GM10266 (cell line): ENCODE results near the gene RPL32.

ENCODE experiments used
- DNase-seq: peaks from one replicate; pipeline ENCODE4 v3.0.0; 2012; ENCODE audit errors: extremely low spot score
- CTCF ChIP-seq: IDR thresholded peaks from 2 replicates; pipeline ENCODE4 v1.5.1; 2012; ENCODE audit warnings: mild to moderate bottlenecking, low read depth; ENCODE audit not compliant: control insufficient read depth, insufficient read depth; ENCODE audit errors: missing control alignments

Gene RPL32

GRCh38 chr3:12803371-12803770, 38.0 kb downstream of the RPL32 start:
- no peak for TF ChIP-seq CTCF
- DNase-seq = no peak

- TF ChIP-seq CTCF = no peak
- no peak for DNase-seq
Measured at GRCh38 chr3:12799525-12800440, 41.6 kb downstream of the RPL32 start.

GRCh38 chr3:12798559-12799179, 42.7 kb downstream of the RPL32 start:
- TF ChIP-seq CTCF = no peak
- DNase-seq = no peak

GRCh38 chr3:12797892-12798558, 43.3 kb downstream of the RPL32 start:
- no peak for DNase-seq
- TF ChIP-seq CTCF = no peak

GRCh38 chr3:12797124-12797891, 44.1 kb downstream of the RPL32 start:
- no peak for DNase-seq
- no peak for TF ChIP-seq CTCF

GRCh38 chr3:12796171-12797123, 44.9 kb downstream of the RPL32 start, which contains the start of gene CAND2:
Gene CAND2, plus strand, starts transcription at chr3:12796680. Its CDS starts 41 bp downstream, at chr3:12796721.
- no peak for DNase-seq
- no peak for TF ChIP-seq CTCF
